Middle frontal gyrus (tissue), 1 donor: ENCODE results near the gene EYA2.
"Not testable (repeated sequence)": the region's sequence is repeated elsewhere in the genome, so short reads cannot be mapped to it uniquely, and the experiment has no call there.

Source experiments
- DNase-seq: peaks from one replicate; pipeline ENCODE4 v3.0.0-alpha.2; 2015; ENCODE audit warnings: low spot score; ENCODE audit errors: extremely low spot score

EYA2 gene

DNA sequence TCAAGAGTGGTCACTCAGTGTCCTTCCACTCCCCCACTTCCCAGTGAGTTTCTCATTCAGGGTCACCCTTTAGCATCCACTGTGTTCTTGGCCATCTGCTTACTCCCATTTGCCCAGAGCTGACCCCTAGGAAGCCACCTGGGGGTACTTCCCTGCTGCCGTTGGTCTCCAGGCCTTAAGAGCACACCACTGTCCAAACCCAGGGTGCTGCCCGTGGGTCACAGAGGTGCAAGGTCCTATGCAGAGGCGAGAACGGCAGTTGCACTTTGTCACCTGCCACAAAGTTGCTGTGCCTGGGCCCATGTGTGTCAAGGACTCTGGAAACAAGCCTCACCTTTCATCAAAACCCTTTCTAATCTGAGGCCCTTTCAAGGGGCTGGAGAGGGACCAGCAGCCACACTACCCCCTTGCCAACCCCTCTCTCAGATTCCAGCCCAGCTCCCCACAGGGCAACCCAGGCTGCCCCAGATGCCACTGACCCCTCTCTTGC is 270.8 kb downstream of the EYA2 start:
- DNase-seq: no peak

DNA sequence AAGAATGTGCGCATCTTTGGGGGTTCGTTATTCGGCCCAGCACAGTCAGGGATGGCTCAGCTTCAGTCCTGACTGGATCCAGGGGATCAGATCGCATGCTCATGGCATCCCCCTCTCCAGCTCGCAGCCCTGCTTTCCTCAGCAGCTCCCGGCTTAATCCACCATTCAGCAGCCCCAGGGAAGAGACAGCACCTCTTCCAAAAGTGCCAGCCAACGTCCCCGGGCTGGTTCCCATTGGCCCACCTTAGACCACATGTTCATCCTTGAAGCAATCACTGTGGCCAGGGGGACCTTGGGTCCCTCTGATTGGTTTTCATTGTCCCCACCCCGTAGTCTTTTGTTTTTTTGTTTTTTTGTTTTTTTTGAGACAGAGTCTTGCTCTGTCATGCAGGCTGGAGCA is 273.2 kb downstream of the EYA2 start:
- DNase-seq: no peak

DNA sequence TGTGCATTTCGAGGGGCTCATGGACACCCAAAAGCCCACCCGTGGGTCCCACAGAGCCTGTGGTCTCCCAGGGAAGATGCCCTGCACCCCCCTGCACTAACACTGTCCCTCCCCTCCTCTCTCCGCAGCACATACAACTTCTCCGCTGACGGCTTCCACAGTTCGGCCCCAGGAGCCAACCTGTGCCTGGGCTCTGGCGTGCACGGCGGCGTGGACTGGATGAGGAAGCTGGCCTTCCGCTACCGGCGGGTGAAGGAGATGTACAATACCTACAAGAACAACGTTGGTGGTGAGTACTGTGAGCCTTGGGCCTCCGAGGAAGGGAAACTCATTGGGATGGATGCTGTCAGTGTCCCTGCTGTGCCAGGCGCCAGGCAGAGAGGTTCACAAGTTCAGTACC is 277.9 kb downstream of the EYA2 start:
- DNase-seq: no peak

DNA sequence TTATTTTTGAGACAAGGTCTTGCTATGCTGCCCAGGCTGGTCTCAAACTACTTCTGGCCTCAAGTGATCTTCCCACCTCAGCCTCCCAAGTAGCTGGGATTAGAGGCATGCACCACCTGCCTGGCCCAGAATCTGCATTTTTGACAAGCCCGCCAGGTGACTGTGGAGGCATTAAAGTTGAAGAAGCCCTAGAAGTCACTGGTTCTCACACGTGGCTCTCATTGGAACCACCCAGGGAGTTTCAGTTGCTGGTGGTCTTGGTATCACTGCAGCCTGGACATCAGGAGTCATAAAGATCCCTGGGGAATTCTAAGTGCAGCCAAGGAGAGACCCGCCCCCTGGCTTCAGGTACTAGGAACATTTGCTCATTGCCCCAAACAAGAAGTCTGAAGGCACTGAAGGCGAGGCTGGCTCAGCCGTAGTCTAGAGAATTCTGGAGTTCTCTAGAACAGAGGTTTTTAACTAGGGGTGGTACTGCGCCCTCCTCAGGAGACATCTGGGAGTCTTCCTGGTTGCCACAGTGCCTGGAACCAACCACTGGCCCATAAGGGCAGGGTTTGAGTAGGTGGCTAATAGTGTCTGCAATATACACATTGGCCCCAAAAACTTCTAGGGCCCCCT is 279.1 kb downstream of the EYA2 start:
- DNase-seq: no peak

DNA sequence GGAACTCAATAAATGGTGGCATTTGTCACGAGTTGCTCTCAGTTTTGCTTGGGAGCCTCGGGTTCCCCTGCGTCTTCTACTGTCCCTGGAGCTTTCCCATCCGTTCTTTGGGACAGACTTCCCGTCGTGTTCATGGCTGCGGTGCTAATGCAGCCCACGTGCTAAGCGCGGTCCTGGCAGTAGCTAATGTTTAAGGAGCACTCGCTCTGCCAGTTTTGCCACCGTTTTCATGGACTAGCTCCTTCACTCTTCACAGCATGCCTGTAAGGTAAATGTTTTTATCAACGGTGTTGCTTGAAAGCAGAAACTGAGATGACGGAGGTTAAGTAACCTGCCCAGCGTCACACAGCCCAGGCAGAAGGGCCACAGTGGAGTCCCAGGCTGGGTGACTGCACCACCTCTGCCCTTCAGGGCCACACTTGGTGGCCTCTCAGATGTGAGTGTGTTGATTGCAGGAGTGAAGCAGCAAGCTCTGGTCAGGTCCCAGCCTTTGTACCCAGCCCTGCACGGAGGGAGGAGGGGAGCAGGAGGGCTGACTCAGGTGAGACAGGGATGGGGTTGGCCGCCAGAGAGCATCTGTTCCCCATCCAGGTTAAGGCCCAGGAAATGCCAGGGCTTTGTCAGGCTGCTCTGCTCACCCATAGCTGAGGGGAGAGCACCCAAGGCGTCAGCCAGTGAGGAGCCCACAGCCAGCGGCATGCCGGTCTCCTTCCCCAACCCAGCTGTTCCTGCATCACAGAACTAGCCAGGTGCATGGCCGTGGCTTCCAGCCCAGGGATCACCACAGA is 280.0 kb downstream of the EYA2 start:
- no peak for DNase-seq

DNA sequence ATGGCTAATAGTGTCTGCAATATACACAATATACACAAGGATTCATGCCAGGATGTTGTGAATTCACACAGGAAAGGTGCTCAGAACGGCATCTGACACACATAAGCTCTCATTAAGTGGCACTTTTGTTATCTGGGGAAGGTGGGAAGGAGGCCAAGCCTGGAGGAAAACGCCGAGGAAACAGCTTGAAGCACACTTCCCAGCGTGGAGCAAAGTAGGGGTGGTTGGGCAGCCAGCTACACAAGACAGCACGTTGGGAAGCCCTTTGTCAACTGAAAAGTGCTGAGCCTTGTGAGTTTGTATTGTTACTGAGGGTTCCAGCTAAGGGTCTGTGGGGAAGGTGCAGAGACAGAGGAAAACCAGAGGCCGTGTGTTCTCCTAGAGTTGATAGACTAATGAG is 280.9 kb downstream of the EYA2 start:
- no peak for DNase-seq

DNA sequence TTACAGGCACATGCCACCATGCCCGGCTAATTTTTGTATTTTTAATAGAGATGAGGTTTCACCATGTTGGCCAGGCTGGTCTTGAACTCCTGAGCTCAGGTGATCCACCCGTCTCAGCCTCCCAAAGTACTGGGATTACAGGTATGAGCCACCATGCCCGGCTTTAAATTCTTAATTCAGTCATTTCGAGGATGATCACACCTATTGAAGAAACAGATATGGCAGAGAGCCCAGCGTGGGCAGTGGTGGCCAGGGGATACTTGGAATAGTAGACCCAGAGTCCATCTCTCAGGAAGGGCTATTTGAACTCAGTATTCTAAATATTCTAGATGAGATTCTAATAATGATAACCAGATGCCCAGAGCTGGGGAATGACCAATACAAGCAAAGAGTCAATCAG is 281.6 kb downstream of the EYA2 start:
- DNase-seq: not testable (repeated sequence)

DNA sequence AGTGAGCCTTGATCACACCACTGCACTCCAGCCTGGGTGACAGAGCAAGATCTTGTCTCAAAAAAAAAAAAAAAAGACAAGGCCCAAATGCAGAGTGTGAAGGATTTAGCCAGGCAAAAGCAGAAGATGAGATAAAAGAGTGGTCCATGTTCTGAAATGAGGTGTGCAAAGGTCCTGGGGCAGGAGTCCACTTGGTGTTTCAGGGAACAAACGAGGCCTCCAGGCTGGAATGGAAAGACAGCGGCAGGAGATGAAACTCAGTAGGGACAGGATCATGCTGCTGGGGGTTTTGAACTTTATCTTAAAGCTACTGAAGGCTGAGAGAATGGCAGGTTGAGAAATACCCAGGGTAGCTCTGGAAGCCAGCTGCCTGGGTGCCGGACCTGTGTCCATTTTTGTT is 283.6 kb downstream of the EYA2 start:
- DNase-seq: no peak

DNA sequence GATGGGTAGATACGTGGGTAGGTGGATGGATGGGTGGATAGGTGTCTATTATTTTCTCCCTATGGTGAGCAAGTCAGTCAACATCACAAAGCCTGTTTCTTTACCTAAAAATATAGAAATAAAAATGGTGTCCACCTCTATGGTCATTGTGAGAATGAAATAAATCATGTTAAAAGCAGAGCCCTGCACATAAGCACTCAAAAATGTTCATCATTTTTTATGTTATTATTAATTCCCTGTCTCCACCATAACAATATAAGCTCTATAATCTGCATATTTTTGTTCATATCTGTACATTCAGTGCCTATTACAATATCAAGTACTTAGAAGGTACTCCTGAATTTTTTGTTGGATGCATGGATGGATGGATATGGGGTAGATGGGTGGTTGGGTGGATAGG is 284.2 kb downstream of the EYA2 start:
- no peak for DNase-seq

DNA sequence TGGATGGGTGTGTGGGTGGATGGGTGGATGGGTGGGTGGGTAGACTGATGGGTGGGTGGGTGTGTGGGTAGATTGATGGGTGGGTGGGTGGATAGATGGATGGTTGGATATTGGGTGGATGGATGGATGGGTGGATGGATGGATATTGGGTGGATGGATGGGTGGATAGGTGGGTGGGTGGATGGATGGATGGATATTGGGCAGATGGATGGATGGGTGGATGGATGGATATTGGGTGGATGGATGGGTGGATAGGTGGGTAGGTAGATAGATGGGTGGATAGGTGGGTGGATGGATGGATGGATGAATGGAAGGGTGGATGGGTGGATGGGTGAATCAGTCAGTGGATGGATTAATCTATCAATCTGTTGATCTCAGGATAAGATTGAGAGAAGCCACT is 284.6 kb downstream of the EYA2 start:
- DNase-seq: no peak

DNA sequence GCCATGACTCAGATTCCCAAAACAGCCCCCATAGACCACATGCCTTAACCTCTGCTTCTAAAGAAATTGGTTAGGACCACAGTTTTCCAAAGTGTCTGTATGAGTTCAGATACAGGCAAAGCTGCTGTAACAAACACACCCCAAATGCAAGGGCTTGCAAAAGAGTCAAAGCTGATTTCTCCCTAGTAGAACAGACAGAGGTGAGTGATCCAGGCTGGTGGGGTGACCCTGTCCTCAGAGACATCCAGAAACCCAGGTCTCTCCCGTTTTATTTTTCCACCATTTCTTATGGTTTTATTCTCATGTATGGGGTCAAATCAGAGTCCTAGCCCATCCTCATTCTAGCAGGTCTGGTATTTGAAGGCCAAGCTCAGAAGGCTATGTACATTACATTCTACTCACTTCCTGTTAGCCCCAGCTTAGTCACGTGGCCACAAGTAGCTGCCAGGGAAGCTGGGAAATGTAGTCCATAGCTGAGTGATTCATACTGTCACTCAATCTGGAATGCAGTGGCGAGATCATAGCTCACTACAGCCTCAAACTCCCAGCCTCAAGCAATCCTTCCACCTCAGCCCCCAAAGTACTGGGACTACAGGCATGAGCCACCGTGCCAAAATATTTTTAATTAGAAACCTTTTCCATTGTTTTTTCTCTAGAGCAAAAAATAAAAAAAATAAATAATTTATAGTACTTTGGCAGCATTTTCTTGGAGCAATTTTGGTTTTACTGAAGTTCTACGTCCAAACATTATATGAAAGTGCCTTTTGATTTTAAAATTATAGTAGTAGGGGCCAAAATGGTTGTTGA is 286.6 kb downstream of the EYA2 start:
- DNase-seq: no peak

DNA sequence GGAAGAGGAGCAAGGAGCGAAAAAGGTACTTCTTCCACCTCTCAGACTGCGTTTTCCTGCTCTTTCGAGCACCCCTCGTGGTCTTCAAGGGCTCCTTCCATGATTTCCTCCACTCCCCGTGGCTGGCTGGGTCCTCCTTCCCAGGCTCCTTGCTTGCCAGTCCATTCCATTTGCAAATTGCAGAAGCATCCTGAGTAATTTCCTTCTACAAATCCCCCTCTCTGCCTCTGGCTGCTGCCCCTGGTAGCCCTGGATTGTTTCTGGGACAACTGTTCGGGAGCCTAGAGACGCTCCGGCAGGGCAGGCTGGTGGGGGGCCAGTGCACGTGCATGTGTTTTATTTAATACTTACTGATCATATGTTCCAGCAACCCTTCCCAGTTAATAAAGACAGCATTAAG is 288.7 kb downstream of the EYA2 start:
- DNase-seq: no peak

DNA sequence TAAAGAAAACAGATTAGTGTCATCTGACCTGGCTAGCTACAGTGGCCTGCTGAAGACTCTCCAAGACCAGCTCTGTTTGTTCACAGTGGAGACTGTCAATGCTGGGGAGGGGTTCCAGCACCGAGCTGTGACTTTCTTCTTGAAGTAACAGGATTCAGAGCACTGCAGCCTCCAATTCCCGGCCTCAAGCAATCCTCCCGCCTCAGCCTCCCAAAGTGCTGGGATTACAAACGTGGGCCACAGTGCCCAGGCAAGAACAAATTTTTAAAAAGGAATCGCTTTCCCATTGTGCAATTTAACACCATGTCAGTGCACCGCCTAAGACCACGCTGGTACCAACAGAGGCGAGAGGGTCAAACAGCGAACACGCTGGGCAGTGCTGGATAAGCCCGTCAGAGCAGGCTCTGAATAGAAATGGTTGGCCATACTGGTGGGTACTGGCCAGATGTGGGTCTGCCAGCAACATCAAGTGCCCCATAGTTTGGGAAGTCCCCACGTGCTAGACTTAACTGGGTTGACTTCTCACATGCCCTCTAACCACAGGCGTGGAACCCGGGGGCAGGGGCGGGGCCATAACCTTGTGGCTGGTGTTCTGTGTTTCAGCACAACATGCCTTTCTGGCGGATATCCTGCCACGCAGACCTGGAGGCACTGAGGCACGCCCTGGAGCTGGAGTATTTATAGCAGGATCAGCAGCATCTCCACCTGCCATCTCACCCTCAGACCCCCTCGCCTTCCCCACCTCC is 293.0 kb downstream of the EYA2 start:
- no peak for DNase-seq

DNA sequence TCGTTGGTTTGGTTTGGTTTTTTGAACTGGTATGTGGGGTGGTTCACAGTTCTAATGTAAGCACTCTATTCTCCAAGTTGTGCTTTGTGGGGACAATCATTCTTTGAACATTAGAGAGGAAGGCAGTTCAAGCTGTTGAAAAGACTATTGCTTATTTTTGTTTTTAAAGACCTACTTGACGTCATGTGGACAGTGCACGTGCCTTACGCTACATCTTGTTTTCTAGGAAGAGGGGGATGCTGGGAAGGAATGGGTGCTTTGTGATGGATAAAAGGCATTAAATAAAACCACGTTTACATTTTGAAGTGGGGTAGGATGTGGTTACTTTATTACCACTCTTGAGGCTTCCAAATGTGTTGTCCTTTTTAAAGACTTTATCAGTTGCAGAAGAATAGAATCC is 293.9 kb downstream of the EYA2 start:
- DNase-seq: no peak

DNA sequence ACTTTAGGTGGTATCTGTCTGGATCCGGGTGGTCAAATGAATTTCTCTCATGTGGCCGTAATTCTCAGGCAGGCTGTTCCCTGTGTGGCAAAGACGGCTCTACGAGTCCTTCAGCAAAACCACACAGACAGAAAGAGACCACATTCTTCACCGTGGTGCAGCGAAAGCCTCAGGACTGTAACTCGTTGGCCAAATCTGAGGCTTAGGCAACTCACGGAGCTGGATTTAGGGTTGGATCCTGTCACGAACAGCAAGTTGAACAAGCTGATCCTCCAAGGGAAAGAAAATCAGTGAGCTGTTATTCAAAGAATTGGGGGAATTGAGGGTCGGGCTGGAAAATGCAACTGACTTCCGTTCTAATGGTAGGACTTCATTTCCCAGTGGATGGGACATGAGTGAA is 294.4 kb downstream of the EYA2 start:
- no peak for DNase-seq

DNA sequence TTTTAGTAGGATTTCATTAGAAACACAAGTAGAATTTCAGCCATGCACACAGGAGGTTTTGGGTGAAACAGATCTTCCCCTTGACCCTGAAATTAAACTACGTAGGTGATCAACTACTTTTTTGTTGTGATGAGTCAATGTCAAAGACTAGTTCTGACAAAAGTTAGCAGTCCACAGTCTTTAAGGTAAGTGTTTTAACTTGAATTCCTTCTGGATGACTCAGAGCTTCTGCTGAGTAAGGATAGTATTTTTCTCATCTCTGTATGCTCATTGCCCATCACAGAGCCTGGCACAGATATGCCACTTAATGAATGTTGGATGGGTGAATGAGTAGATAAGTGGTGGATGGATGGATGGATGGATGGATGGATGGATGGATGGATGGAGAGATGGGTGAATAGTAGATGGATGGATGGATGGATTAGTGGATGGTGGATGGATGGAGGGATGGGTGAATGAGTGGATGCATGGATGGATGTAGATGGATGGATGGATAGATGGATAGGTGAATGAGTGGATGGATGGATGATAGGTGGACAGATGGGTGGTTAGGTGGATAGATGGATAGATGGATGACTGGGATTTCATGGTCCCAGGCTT is 296.5 kb downstream of the EYA2 start:
- DNase-seq: no peak

DNA sequence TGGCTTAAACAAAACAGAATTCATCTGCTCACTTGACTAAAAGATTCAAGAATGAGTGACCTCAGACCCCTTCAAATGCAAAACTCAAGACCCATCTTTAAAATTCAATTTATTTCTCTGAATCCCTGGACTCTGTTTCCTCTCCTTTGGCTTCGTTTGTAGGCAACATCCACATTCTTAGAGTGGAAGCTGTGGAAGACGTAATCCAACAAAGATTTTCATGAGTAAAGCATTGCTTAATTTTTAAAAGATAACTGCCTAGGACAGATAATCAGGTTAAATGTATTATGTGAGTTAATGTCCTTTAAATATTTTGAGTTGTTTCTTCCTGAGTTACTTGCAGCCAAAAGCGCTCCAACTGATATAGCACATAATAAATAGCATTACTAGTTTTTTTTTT is 297.3 kb downstream of the EYA2 start:
- no peak for DNase-seq

DNA sequence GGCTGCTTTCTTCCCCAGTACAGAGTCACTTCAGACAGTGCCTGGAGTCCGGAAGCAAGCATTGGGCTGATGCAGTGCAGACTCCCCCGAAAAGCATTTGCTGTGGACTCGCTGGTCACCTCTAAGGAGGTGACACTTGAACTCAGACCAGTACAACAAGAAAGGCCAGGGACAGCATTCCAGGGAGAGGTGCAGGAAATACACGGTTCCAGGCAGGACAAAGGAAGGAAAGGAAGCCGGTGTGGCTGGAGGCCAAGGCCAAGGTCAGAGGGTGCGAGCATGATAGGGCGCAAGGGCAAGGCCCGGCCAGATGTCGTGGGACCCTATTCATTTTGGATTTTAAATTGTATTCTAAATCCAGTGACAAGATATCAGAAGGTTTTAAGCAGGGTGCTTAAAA is 300.9 kb downstream of the EYA2 start:
- no peak for DNase-seq

DNA sequence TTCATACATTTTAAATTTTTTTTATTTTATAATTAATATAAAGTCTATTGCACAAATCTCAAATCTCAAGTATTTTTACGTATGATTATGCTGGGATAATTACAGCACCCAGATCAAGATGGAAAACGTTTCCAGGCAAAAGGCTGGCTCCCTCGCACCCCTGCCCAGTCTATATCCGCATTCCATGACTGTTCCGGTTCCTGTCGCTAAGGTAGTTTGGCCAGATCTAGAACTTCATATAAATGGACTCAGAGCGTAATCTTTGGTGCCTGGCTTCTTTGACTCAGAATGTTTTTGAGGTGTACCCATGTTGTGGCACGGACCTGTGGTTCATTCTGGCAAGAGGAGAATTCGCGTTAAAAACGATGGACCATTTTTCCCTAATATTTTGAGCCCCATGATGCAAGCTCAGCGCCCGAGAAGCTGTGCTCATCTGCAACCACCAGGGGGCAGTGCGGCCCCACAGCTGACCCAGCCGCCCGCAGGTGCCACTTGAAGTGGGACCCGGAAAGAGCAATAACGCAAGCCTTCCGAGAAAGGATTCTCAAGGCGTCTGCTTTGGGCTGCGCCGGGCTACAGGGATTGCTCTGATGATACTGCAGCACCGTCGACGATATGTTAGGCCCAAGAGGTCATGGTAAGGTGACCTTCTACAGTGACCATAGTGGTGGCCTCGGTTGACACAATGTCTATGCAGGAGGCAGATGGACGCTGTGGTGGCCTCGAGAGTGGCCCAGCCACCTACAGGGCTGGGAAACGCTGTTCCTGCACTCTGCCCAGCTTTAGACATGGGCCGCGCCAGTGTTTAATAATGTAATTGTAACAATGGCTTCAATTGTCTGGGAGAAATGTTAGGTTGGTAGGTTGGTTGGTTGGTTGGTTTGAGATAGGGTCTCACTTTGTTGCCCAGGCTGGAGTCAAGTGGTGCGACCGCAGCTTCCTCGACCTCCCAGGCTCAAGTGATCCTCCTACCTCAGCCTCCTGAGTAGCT is 301.7 kb downstream of the EYA2 start:
- peak; percentile 53 for DNase-seq

DNA sequence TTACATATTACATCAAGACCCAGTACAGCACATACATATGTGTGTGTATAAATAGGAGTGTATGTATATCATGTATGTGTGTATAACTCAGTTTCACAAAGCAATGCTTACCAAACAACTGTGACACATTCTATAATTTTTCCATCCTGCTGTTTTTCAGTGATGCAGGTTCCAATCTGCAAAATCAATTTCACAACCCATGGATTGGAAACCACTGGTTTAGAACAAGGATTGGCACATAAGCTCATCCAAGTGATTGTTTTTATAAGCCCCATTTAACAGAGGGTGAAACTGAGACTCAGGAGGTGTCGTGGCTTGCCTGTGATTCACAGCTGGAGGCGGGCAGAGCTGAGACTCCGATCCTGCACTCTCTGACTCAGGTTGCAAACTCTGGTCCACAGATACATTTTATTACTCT is 303.6 kb downstream of the EYA2 start:
- no peak for DNase-seq
